Measurements from ENCODE around the gene PCDHGB3.
"Not testable (repeated sequence)": the region's sequence is repeated elsewhere in the genome, so short reads cannot be mapped to it uniquely, and the experiment has no call there.

Gene PCDHGB3

GRCh38 chr5:141369994-141370848 lies at the start of gene PCDHGB3:
TSS of gene PCDHGB3 (plus strand) at chr5:141370242. CDS start at chr5:141370395, 153 bp downstream.
- peak; percentile 48 for DNase-seq

GRCh38 chr5:141322261-141322660 lies 47.8 kb upstream of the PCDHGB3 start:
- DNase-seq = no peak

DNA sequence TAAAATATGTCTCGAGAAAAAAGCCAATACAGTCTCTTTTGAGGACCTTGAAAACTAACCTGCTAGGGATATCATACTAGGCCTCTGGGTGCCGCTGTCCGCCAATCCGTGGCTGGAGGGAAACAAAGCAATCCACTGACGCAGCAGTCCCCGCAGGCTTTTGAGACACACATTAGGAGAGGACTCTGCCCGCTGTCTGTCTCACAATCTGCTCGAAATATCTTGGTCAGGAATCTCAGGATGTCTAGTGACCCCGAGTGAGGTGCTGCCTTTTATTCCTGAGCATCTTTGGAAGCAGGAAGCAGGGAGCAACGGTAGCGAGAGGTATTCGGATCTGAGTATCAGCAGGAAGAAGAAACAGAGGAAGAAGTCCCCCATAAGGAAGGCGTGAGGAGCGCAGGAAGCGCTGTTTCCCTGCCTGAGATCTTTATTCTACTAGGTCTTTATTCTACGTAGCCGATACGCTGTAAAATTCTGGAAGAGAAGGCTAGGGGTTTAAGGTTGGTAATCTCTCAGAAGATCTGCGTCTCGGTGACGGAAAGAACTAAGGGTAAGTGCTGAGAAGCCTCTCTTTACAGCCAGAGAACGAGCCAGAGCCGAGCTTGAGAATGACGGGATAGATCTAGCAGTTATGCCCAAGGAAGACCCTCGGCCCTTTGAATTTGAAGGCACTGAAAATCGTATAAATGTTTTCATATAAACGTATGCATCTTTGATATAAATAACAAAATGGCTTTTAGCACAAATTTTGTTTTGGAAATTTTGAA lies 43.8 kb upstream of the PCDHGB3 start:
- peak; percentile 74 for DNase-seq

- DNase-seq = no peak
Measured at GRCh38 chr5:141328231-141328630, 41.8 kb upstream of the PCDHGB3 start.

- peak; percentile 30 for DNase-seq
Measured at GRCh38 chr5:141330299-141331080, 39.6 kb upstream of the PCDHGB3 start, which contains the start of gene PCDHGA1. TSS of gene PCDHGA1 (plus strand) at chr5:141330514.

- not testable (repeated sequence) for DNase-seq
Measured at GRCh38 chr5:141332571-141332970, 37.5 kb upstream of the PCDHGB3 start.

GRCh38 chr5:141338538-141339306 lies 31.3 kb upstream of the PCDHGB3 start, which contains the start of gene PCDHGA2:
TSS of gene PCDHGA2 (plus strand) at chr5:141338760.
- DNase-seq = no peak

DNA sequence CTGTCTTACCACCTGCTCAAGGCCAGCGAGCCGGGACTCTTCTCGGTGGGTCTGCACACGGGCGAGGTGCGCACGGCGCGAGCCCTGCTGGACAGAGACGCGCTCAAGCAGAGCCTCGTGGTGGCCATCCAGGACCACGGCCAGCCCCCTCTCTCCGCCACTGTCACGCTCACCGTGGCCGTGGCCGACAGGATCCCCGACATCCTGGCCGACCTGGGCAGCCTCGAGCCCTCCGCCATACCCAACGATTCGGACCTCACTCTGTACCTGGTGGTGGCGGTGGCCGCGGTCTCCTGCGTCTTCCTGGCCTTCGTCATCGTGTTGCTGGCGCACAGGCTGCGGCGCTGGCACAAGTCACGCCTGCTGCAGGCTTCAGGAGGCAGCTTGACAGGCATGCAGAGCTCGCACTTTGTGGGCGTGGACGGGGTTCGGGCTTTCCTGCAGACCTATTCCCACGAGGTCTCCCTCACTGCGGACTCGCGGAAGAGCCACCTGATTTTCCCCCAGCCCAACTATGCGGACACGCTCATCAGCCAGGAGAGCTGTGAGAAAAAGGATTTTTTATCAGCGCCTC lies 29.2 kb upstream of the PCDHGB3 start:
- not testable (repeated sequence) for DNase-seq

- DNase-seq = no peak
Measured at GRCh38 chr5:141342773-141343172, 27.3 kb upstream of the PCDHGB3 start.

DNA sequence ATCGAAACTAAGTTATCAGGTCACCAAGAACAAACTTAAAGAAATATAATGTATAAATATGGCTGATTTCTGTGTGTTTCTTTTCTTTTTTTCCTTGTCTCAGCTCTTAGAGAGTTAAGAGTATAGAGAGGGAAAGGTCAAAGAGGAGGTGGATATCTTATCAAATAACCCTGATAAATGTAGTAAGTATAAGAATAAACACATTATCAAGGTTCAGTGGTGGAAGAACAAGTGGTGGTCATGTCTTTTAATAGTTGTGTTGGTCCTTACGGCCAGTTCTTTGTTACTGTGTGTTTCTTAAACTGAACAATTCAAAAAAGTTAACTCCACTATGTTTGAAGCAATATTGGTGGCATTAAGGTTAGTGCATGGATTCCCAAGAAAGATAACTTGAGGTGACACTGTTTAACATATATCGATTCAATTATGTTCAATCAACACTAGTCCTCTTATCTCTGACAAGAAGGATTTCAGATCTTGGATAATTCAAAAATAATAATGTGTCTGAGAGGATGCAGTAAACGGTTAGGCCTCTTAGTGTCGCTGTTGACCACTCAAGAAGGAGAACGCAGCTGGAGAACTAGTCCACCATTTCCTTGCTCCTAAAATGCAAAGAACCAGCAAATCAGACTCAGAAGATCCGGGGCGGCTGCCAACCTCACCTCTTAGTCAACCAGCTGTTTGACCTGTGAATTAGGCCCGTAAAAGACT lies 26.6 kb upstream of the PCDHGB3 start, which contains the start of gene PCDHGA3:
Gene PCDHGA3, plus strand, starts transcription at position 588 of the 711 bp plus-strand sequence. CDS start 205 bp downstream, outside the sequence.
- DNase-seq = peak; percentile 9

DNA sequence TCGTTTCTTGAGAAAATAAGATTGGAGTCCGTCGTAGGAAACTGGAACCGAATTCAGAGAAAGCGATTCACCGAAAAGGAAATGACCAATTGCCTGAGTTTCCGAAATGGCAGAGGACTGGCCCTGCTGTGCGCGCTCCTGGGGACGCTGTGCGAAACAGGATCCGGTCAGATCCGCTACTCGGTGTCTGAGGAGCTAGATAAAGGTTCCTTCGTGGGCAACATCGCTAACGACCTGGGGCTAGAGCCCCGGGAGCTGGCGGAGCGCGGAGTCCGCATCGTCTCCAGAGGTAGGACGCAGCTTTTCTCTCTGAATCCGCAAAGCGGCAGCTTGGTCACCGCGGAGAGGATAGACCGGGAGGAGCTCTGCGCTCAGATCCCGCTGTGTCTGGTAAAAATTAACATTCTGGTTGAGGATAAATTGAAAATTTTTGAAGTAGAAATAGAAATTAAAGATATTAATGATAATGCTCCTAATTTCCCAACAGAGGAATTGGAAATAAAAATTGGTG lies 26.0 kb upstream of the PCDHGB3 start:
- no peak for DNase-seq

- DNase-seq = no peak
Measured at GRCh38 chr5:141345327-141345726, 24.7 kb upstream of the PCDHGB3 start.

GRCh38 chr5:141346017-141346416 lies 24.0 kb upstream of the PCDHGB3 start:
- not testable (repeated sequence) for DNase-seq

DNA sequence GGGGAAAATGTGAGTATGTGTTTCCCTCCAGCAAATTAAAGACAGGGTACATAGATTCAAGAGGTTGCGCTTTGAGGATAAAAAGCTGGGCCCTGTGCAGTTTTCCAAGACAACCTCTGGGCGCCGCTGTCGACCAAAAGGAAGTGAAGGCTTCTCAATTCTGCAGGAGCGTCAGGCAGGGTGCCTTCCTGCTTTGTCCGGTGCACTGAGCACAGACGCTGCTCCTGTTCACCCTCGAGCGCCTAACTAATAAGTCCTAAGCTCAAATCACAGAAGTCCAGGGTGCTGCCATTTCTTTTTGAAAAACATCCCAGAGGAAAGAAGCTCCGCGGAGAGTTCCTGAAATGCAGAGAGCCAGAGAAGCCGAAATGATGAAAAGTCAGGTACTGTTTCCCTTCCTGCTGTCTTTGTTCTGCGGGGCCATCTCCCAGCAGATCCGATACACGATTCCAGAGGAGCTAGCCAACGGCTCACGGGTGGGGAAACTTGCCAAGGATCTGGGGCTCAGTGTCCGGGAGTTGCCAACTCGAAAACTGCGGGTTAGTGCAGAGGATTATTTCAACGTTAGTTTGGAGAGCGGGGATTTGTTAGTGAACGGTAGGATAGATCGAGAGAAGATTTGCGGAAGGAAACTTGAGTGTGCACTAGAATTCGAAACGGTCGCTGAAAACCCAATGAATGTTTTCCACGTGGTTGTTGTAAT lies 20.0 kb upstream of the PCDHGB3 start, which contains the start of gene PCDHGB1:
Gene PCDHGB1, plus strand, starts transcription at position 183 of the 703 bp plus-strand sequence. Its CDS starts 162 bp downstream, at position 345.
- peak; percentile 41 for DNase-seq

GRCh38 chr5:141351591-141351990 lies 18.5 kb upstream of the PCDHGB3 start:
- DNase-seq = no peak

GRCh38 chr5:141354900-141355469 lies 15.1 kb upstream of the PCDHGB3 start, which contains the start of gene PCDHGA4:
TSS of gene PCDHGA4 (plus strand) at chr5:141355021. CDS start at chr5:141355108, 87 bp downstream.
- peak; percentile 5 for DNase-seq

- no peak for DNase-seq
Measured at GRCh38 chr5:141355641-141356040, 14.4 kb upstream of the PCDHGB3 start.

DNA sequence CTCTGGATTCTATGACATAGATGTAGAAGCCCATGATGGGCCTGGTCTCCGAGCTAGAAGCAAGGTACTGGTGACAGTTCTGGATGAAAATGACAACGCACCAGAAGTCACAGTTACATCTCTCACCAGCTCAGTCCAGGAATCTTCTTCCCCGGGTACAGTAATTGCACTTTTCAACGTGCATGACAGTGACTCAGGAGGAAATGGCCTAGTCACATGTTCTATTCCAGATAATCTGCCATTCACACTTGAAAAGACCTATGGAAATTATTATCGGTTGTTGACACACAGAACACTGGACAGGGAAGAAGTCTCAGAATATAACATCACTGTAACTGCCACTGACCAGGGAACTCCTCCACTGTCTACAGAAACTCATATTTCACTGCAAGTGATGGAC lies 13.9 kb upstream of the PCDHGB3 start:
- DNase-seq = no peak

GRCh38 chr5:141356950-141357349 lies 13.1 kb upstream of the PCDHGB3 start:
- DNase-seq = no peak

Measured in CD4-positive, alpha-beta T cell treated with Interleukin-12 subunit alpha and Interleukin-12 subunit beta, for 1 hour (primary cell).